GM21717 (cell line): ENCODE data around the gene RGL2.
"Not testable (repeated sequence)": the region's sequence is repeated elsewhere in the genome, so short reads cannot be mapped to it uniquely, and the experiment has no call there.

ENCODE experiments used
- ATAC-seq: cut with Tn5 transposase; IDR thresholded peaks from one replicate; pipeline ENCODE4 v1.9.1; 2021; ENCODE audit warnings: mild to moderate bottlenecking, moderate library complexity; ENCODE audit not compliant: unreplicated experiment

Gene RGL2

GRCh38 chr6:33294086-33294823 is 4.5 kb downstream of the RGL2 start:
- ATAC-seq = no peak

GRCh38 chr6:33292996-33293682 is 5.6 kb downstream of the RGL2 start:
- ATAC-seq = no peak

- ATAC-seq = no peak
These were observed 8.3 kb downstream of the RGL2 start for GRCh38 chr6:33290459-33290858.

- ATAC-seq = peak; percentile 3
These were observed 8.9 kb downstream of the RGL2 start for GRCh38 chr6:33289784-33290315.

- peak; percentile 65 for ATAC-seq
These were observed 9.6 kb downstream of the RGL2 start, which contains the start of the genes PFDN6 and WDR46 for GRCh38 chr6:33288921-33289783. Gene PFDN6, plus strand, starts transcription at chr6:33289601. Its CDS starts 256 bp downstream, at chr6:33289857. Gene WDR46, minus strand, starts transcription at chr6:33289239. Its CDS starts 69 bp downstream, at chr6:33289170.

- ATAC-seq = no peak
These were observed 10.4 kb downstream of the RGL2 start for GRCh38 chr6:33288141-33288920.

GRCh38 chr6:33286946-33287914 is 11.5 kb downstream of the RGL2 start:
- ATAC-seq = no peak

GRCh38 chr6:33285214-33285613 is 13.5 kb downstream of the RGL2 start:
- ATAC-seq = not testable (repeated sequence)

- no peak for ATAC-seq
These were observed 18.2 kb downstream of the RGL2 start for GRCh38 chr6:33280539-33280938.

- no peak for ATAC-seq
These were observed 18.7 kb downstream of the RGL2 start for GRCh38 chr6:33279971-33280511.

- ATAC-seq = no peak
These were observed 19.5 kb downstream of the RGL2 start for GRCh38 chr6:33279257-33279695.

- no peak for ATAC-seq
These were observed 19.9 kb downstream of the RGL2 start for GRCh38 chr6:33278810-33279209.

GRCh38 chr6:33278392-33278741 is 20.4 kb downstream of the RGL2 start:
- no peak for ATAC-seq

GRCh38 chr6:33277663-33278391 is 20.9 kb downstream of the RGL2 start:
- ATAC-seq = peak; percentile 7

- peak; percentile 43 for ATAC-seq
These were observed 21.7 kb downstream of the RGL2 start, which contains the start of gene B3GALT4 for GRCh38 chr6:33276864-33277662. Gene B3GALT4, plus strand, starts transcription at chr6:33277123. Its CDS starts 297 bp downstream, at chr6:33277420.

- no peak for ATAC-seq
These were observed 22.2 kb downstream of the RGL2 start for GRCh38 chr6:33276581-33276863.

GRCh38 chr6:33275795-33276580 is 22.8 kb downstream of the RGL2 start:
- not testable (repeated sequence) for ATAC-seq
